ENCODE results near the gene LDB2.

LDB2 gene

GRCh38 chr4:16916719-16917337, 18.4 kb upstream of the LDB2 start:
- DNase-seq (ENCODE audit: low read depth), result no peak
- TF ChIP-seq CTCF (conservative IDR thresholded peaks at IDR 0.05; ENCODE audit: low read depth, low read length), result peak; percentile 86
- no peak overlapping the region for H3K4me3 ChIP-seq (ENCODE audit: low read length)

GRCh38 chr4:16916031-16916430, 17.6 kb upstream of the LDB2 start:
- H3K4me3 ChIP-seq (ENCODE audit: low read length), result no peak overlapping the region
- no peak for TF ChIP-seq CTCF (conservative IDR thresholded peaks at IDR 0.05; ENCODE audit: low read depth, low read length)
- no peak for DNase-seq (ENCODE audit: low read depth)

- H3K4me3 ChIP-seq (ENCODE audit: low read length), result no peak overlapping the region
- TF ChIP-seq CTCF (conservative IDR thresholded peaks at IDR 0.05; ENCODE audit: low read depth, low read length), result peak; percentile 41
- DNase-seq (ENCODE audit: low read depth), result no peak
Observed at GRCh38 chr4:16914208-16914607, 15.8 kb upstream of the LDB2 start.

GRCh38 chr4:16912896-16913295, 14.5 kb upstream of the LDB2 start:
- no peak overlapping the region for H3K4me3 ChIP-seq (ENCODE audit: low read length)
- no peak for TF ChIP-seq CTCF (conservative IDR thresholded peaks at IDR 0.05; ENCODE audit: low read depth, low read length)
- DNase-seq (ENCODE audit: low read depth), result no peak

GRCh38 chr4:16909281-16909680, 10.8 kb upstream of the LDB2 start:
- DNase-seq (ENCODE audit: low read depth), result no peak
- TF ChIP-seq CTCF (conservative IDR thresholded peaks at IDR 0.05; ENCODE audit: low read depth, low read length), result no peak
- no peak overlapping the region for H3K4me3 ChIP-seq (ENCODE audit: low read length)

- H3K4me3 ChIP-seq (ENCODE audit: low read length), result no peak overlapping the region
- TF ChIP-seq CTCF (conservative IDR thresholded peaks at IDR 0.05; ENCODE audit: low read depth, low read length), result no peak
- DNase-seq (ENCODE audit: low read depth), result no peak
Observed at GRCh38 chr4:16908377-16909021, 10.1 kb upstream of the LDB2 start.

GRCh38 chr4:16900325-16900724, 1.9 kb upstream of the LDB2 start:
- no peak overlapping the region for H3K4me3 ChIP-seq (ENCODE audit: low read length)
- no peak for TF ChIP-seq CTCF (conservative IDR thresholded peaks at IDR 0.05; ENCODE audit: low read depth, low read length)
- no peak for DNase-seq (ENCODE audit: low read depth)
